Caco-2 (cell line): ENCODE measurements around the gene DPF3. TPM values are rescaled to one million over a fixed set of nuclear protein-coding genes. Genes with fewer than 3 reads are reported as not detected.

Source experiments
- BruUV-seq: library from RNA; stranded (reverse); fragments of 400-500 nt; replicated peaks from 2 replicates; lab custom pipeline; 2021; lab: Mats Ljungman, UMichigan
- CTCF ChIA-PET: fragments of 300-600 bp; sonication (Branson Sonifier 250); formaldehyde crosslinking; loops from one replicate; lab custom pipeline; 2022; ENCODE audit warnings: antibody characterized with exemption; lab: Charles Lee
- POLR2A ChIA-PET: fragments of 300-600 bp; sonication (Branson Sonifier 250); formaldehyde crosslinking; loops from one replicate; lab custom pipeline; 2022; ENCODE audit warnings: antibody characterized with exemption; lab: Charles Lee
- DNase-seq, 2 experiments: peaks; one replicate each; pipeline versions ENCODE4 v3.0.0 to v3.0.0-alpha.2; 2020 to 2022
- H3K27me3 ChIP-seq: replicated peaks from 2 replicates; pipeline ENCODE4 v1.6.0; 2011; ENCODE audit warnings: low read length; ENCODE audit not compliant: control insufficient read depth, insufficient read depth
- H3K36me3 ChIP-seq: 2 replicates; pipeline ENCODE4 v1.5.1; 2011; ENCODE audit warnings: low read length; ENCODE audit not compliant: control insufficient read depth, insufficient read depth
- H3K4me1 ChIP-seq: fragments of 250-450 bp; sonication (Bioruptor Pico); 2 replicates; pipeline ENCODE4 v1.5.1; 2020; ENCODE audit warnings: mild to moderate bottlenecking
- H3K4me3 ChIP-seq: 2 replicates; pipeline ENCODE4 v1.5.1; 2011; ENCODE audit warnings: low read depth, mild to moderate bottlenecking, control low read depth, low read length
- H3K9me3 ChIP-seq: fragments of 250-450 bp; sonication (Bioruptor Pico); 2 replicates; pipeline ENCODE4 v1.5.1; 2020; ENCODE audit warnings: mild to moderate bottlenecking, moderate library complexity
- H3K27ac Mint-ChIP-seq: one replicate; pipeline ENCODE4 v1.8.0; 2022; ENCODE audit warnings: mixed read lengths; ENCODE audit not compliant: unreplicated experiment
- H3K27me3 Mint-ChIP-seq: one replicate; pipeline ENCODE4 v1.8.0; 2022; ENCODE audit warnings: mixed read lengths; ENCODE audit not compliant: insufficient read depth, unreplicated experiment
- H3K36me3 Mint-ChIP-seq: one replicate; pipeline ENCODE4 v1.8.0; 2022; ENCODE audit warnings: mild to moderate bottlenecking, mixed read lengths; ENCODE audit not compliant: insufficient read depth, unreplicated experiment
- H3K4me1 Mint-ChIP-seq: one replicate; pipeline ENCODE4 v1.8.0; 2022; ENCODE audit warnings: low read depth, mixed read lengths; ENCODE audit not compliant: unreplicated experiment
- H3K4me3 Mint-ChIP-seq: one replicate; pipeline ENCODE4 v1.8.0; 2022; ENCODE audit warnings: mild to moderate bottlenecking, moderate library complexity, mixed read lengths; ENCODE audit not compliant: unreplicated experiment
- H3K9me3 Mint-ChIP-seq: one replicate; pipeline ENCODE4 v1.8.0; 2022; ENCODE audit warnings: mixed read lengths; ENCODE audit not compliant: unreplicated experiment
- CTCF ChIP-seq, 2 experiments: fragments of 200-600 bp in 1 of 2; IDR thresholded peaks; 1 replicate in 1 of 2; 2 replicates in 1 of 2; pipeline versions ENCODE4 v1.5.1 to v1.8.0; 2011 to 2022; ENCODE audit warnings: antibody characterized with exemption in 1 of 2, control low read depth in 1 of 2, inconsistent platforms in 1 of 2, low read depth in 1 of 2, low read length in 1 of 2, mild to moderate bottlenecking in 1 of 2, moderate library complexity in 1 of 2; ENCODE audit not compliant: insufficient read depth in 1 of 2, severe bottlenecking in 1 of 2, unreplicated experiment in 1 of 2
- intact Hi-C: fragments of 100-400 bp; cut with micrococcal nuclease; formaldehyde crosslinking; loops from one replicate; pipeline ENCODE4 v1.10.0; 2022; ENCODE audit not compliant: unreplicated experiment
- total RNA-seq: library from RNA; stranded (reverse); gene quantifications from 2 replicates; pipeline ENCODE4 v1.2.3, GENCODE V29; 2022

The DPF3 gene
- total RNA-seq, 1 experiment from 2014 or later = not detected

- intact Hi-C loops = no loop called here
- no peaks in the 10 kb centered on the region for H3K9me3 Mint-ChIP-seq
- no peak for TF ChIP-seq CTCF (IDR thresholded peaks at IDR 0.05; ENCODE audit: insufficient read depth in 1 of 2, low read depth in 1 of 2, low read length in 1 of 2, severe bottlenecking in 1 of 2, unreplicated experiment in 1 of 2)
- H3K36me3 Mint-ChIP-seq = no peaks in the 10 kb centered on the region
- H3K4me3 ChIP-seq = no peak overlapping the region
- no TSS peak for BruUV-seq
- H3K4me3 Mint-ChIP-seq = no peak overlapping the region
- no peaks in the 10 kb centered on the region for H3K9me3 ChIP-seq
- no peaks in the 10 kb centered on the region for H3K4me1 ChIP-seq
- H3K27ac Mint-ChIP-seq = no peak overlapping the region
- POLR2A ChIA-PET = no interaction called here
- DNase-seq = no peak
- CTCF ChIA-PET = no interaction called here
- no peaks in the 10 kb centered on the region; the same call in 1 of the 2 replicates for H3K27me3 ChIP-seq
- peaks cover 30% of the 10 kb centered on the region for H3K27me3 Mint-ChIP-seq
- no peaks in the 10 kb centered on the region for H3K4me1 Mint-ChIP-seq
- H3K36me3 ChIP-seq = no peaks in the 10 kb centered on the region
Observed at GRCh38 chr14:72599579-72600470, 294.1 kb downstream of the DPF3 start.

- Histone ChIP-seq H3K27me3 (no peaks in the 10 kb centered on the region; the same call in 1 of the 2 replicates), H3K36me3 (no peaks in the 10 kb centered on the region), H3K9me3 (no peaks in the 10 kb centered on the region), H3K4me1 (no peaks in the 10 kb centered on the region), H3K4me3 (no peak overlapping the region)
- no peak overlapping the region for H3K4me3 Mint-ChIP-seq
- CTCF ChIA-PET = no interaction called here
- no peak for TF ChIP-seq CTCF (IDR thresholded peaks at IDR 0.05; ENCODE audit: insufficient read depth in 1 of 2, low read depth in 1 of 2, low read length in 1 of 2, severe bottlenecking in 1 of 2, unreplicated experiment in 1 of 2)
- peaks cover 25% of the 10 kb centered on the region for H3K27me3 Mint-ChIP-seq
- BruUV-seq = no TSS peak
- no peaks in the 10 kb centered on the region for H3K36me3 Mint-ChIP-seq
- POLR2A ChIA-PET = no interaction called here
- no peak overlapping the region for H3K27ac Mint-ChIP-seq
- H3K9me3 Mint-ChIP-seq = no peaks in the 10 kb centered on the region
- DNase-seq = no peak
- no peaks in the 10 kb centered on the region for H3K4me1 Mint-ChIP-seq
- intact Hi-C loops = no loop called here
Observed at GRCh38 chr14:72598306-72598705, 295.6 kb downstream of the DPF3 start.

GRCh38 chr14:72597252-72598233 lies 296.4 kb downstream of the DPF3 start:
- no TSS peak for BruUV-seq
- DNase-seq = no peak
- H3K4me3 Mint-ChIP-seq = no peak overlapping the region
- no peaks in the 10 kb centered on the region for H3K9me3 ChIP-seq
- no peaks in the 10 kb centered on the region for H3K4me1 ChIP-seq
- TF ChIP-seq CTCF (IDR thresholded peaks at IDR 0.05; ENCODE audit: insufficient read depth in 1 of 2, low read depth in 1 of 2, low read length in 1 of 2, severe bottlenecking in 1 of 2, unreplicated experiment in 1 of 2) = no peak
- no peaks in the 10 kb centered on the region for H3K36me3 Mint-ChIP-seq
- ChIA-PET POLR2A (no interaction called here), CTCF (no interaction called here)
- H3K27me3 ChIP-seq = peaks cover 2% of the 10 kb centered on the region; the same call in 1 of the 2 replicates
- no peaks in the 10 kb centered on the region for H3K4me1 Mint-ChIP-seq
- H3K36me3 ChIP-seq = no peaks in the 10 kb centered on the region
- H3K27me3 Mint-ChIP-seq = peaks cover 28% of the 10 kb centered on the region
- intact Hi-C loops = no loop called here
- H3K4me3 ChIP-seq = no peak overlapping the region
- H3K27ac Mint-ChIP-seq = no peak overlapping the region
- H3K9me3 Mint-ChIP-seq = no peaks in the 10 kb centered on the region
